ENCODE measurements around the gene PRM3.

DNA sequence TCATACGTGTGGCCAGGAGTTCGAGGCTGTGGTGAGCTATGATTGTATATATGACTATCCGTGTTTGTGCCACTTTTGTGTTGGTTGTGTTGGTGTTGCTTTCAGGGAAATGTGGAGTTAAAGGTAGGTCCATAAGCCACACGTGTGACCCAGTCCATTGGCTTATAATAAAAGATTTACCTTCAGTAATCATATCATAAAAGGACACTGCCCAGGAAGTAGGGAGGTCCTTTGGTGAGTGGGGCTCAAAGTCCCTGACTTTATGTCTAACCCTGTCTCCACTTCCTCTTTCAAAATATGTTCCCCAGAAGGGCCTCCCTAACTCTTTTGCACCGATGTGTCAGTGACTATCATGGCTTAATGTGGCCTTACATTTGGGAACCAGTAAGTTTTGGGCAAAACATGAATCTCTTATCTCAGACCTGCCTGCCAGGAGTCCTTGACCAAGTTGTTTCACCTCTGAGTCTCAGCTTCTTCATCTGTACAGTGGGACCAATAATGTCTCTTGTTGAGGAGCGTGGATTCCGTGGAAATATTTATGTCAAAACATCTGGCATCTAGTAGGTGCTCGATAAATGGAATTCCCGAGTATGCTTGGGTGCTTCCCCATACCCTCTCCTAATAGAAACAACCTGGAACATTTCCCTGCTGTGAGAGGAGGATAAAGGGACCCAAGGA, 9.1 kb downstream of the PRM3 start:
- TF ChIP-seq EZH2 (IDR thresholded peaks at IDR 0.05; ENCODE audit: borderline replicate concordance, insufficient read depth, low read depth, low read length, poor library complexity, severe bottlenecking): no peak
- TF ChIP-seq, protein P1, sequence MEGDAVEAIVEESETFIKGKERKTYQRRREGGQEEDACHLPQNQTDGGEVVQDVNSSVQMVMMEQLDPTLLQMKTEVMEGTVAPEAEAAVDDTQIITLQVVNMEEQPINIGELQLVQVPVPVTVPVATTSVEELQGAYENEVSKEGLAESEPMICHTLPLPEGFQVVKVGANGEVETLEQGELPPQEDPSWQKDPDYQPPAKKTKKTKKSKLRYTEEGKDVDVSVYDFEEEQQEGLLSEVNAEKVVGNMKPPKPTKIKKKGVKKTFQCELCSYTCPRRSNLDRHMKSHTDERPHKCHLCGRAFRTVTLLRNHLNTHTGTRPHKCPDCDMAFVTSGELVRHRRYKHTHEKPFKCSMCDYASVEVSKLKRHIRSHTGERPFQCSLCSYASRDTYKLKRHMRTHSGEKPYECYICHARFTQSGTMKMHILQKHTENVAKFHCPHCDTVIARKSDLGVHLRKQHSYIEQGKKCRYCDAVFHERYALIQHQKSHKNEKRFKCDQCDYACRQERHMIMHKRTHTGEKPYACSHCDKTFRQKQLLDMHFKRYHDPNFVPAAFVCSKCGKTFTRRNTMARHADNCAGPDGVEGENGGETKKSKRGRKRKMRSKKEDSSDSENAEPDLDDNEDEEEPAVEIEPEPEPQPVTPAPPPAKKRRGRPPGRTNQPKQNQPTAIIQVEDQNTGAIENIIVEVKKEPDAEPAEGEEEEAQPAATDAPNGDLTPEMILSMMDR (IDR thresholded peaks at IDR 0.05): no peak

Measured in B cell (primary cell).